A172 (cell line): ENCODE results near the gene LDLRAD1. TPM values are rescaled to one million over a fixed set of nuclear protein-coding genes. Genes with fewer than 3 reads are reported as not detected.
"Not testable (repeated sequence)": the region's sequence is repeated elsewhere in the genome, so short reads cannot be mapped to it uniquely, and the experiment has no call there.

Source experiments
- DNase-seq: peaks from one replicate; pipeline ENCODE4 v3.0.0-alpha.2; 2015; ENCODE audit warnings: low spot score
- total RNA-seq: library from RNA; depleted of rRNA; stranded (reverse); fragments of >200 nt; shearing (Covaris generic); gene quantifications from 2 replicates; pipeline ENCODE4 v1.2.3, GENCODE V29; 2014

The LDLRAD1 gene
- total RNA-seq, 1 experiment from 2014 or later: not detected

- no peak for DNase-seq
Observed at GRCh38 chr1:53992085-53992874, 25.7 kb downstream of the LDLRAD1 start.

GRCh38 chr1:53987880-53988279 lies 30.1 kb downstream of the LDLRAD1 start:
- DNase-seq: no peak

- DNase-seq: no peak
Observed at GRCh38 chr1:53986458-53986857, 31.5 kb downstream of the LDLRAD1 start.

- DNase-seq: no peak
Observed at GRCh38 chr1:53984726-53985125, 33.3 kb downstream of the LDLRAD1 start.

GRCh38 chr1:53982763-53983104 lies 35.3 kb downstream of the LDLRAD1 start:
- DNase-seq: no peak

- DNase-seq: no peak
Observed at GRCh38 chr1:53982034-53982762, 35.8 kb downstream of the LDLRAD1 start.

- DNase-seq: no peak
Observed at GRCh38 chr1:53981220-53981619, 36.8 kb downstream of the LDLRAD1 start.

GRCh38 chr1:53979712-53980450 lies 38.1 kb downstream of the LDLRAD1 start:
- no peak for DNase-seq

- DNase-seq: no peak
Observed at GRCh38 chr1:53975861-53976260, 42.1 kb downstream of the LDLRAD1 start.

GRCh38 chr1:53971718-53972117 lies 46.3 kb downstream of the LDLRAD1 start:
- no peak for DNase-seq

GRCh38 chr1:53969323-53969722 lies 48.7 kb downstream of the LDLRAD1 start:
- DNase-seq: not testable (repeated sequence)

- no peak for DNase-seq
Observed at GRCh38 chr1:53968125-53968513, 49.9 kb downstream of the LDLRAD1 start.

GRCh38 chr1:53967409-53968124 lies 50.4 kb downstream of the LDLRAD1 start:
- DNase-seq: no peak

- no peak for DNase-seq
Observed at GRCh38 chr1:53966794-53967193, 51.2 kb downstream of the LDLRAD1 start.

- no peak for DNase-seq
Observed at GRCh38 chr1:53964109-53964508, 53.9 kb downstream of the LDLRAD1 start.

GRCh38 chr1:53963460-53963859 lies 54.5 kb downstream of the LDLRAD1 start:
- no peak for DNase-seq

GRCh38 chr1:53962395-53962794 lies 55.6 kb downstream of the LDLRAD1 start:
- DNase-seq: no peak

- DNase-seq: peak; percentile 18
Observed at GRCh38 chr1:53959664-53960250, 58.2 kb downstream of the LDLRAD1 start.
